ENCODE results near the gene TOX4.
A peak's percentile ranks its signal among the peaks of the same experiment; 100 is the strongest.
"Not testable (repeated sequence)": the region's sequence is repeated elsewhere in the genome, so short reads cannot be mapped to it uniquely, and the experiment has no call there.

The TOX4 gene

DNA sequence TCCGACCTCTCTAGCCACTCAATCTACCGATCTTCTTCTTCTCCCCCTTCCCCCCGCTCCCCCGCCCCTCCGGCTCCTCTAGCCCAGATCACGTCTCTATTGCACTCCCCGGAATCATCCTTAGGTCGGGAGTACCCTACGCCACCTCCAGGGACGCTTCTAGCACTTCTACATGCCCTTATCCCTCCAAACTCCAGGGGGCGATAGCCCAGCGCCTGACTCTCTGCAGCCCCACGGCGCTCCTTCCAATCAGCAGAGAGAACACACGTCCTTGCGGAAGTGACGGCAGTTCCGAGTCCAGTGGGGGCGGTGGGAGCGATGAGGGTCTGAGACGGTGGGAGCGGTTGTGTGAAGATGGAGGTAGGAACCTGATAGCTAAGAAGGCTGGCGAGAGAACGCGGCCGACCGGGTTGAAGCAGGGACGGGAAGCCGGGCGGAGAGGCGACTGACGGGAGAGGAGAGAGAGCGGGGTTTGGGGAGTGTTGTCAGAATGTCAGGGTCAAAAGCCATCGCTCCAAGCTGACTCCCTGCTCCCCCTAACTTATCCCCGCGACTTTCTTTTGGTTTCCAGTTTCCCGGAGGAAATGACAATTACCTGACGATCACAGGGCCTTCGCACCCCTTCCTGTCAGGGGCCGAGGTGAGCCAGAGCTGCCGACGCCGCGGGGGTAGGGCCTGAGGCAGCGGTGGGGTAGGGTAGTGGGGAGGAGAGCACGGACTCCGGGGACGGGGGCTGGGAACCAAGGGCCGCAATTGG is at the start of gene TOX4, which contains the start of gene RAB2B:
TOX4 (plus strand) TSS at position 271 of the 757 bp plus-strand sequence; CDS start at position 355, 84 bp downstream.
RAB2B (minus strand) TSS at position 35 of the 757 bp plus-strand sequence. CDS start 87 bp downstream, outside the sequence.
- ATAC-seq (peak; percentile 100), DNase-seq (peak; percentile 92)

DNA sequence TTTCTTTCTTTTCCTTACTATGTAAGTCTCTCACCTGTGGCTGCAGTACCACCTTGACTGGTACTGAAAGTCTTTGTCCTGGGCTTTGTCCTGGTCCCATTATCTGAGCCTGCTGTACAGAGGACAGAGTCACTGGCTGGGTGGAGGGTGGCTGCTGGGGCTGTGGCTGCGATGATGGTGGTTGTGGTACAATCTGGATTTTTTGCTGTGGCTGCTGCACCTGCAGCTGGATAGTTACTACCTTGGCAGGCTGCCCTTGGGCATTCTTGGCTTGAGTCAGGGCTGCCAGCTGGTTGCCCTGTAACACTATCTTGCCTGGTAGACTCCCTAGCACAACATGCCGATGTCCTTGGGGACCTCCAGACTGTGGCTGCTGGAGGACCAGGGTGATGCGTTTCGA is 48.1 kb upstream of the TOX4 start:
- no peak for DNase-seq
- no peak for ATAC-seq

DNA sequence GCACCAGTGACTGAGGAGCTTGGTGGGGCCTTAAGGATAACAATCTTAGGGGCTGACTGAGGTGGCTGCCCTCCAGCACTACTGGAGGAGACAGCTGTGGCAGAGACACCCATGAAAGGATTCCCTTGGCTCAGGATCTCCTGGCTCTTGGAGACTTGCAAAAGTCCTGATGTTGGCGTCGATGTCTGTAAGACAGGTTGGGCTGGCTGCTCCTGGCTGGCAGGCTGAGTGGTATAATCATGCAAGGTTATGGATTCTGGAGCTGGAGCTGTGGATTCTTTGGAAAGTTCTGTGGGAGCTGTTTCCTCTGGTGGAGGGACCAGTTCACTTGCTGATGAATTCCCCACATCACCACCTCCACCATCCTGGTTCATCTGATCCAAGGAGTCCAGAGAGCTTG is 45.9 kb upstream of the TOX4 start:
- no peak for DNase-seq
- no peak for ATAC-seq

DNA sequence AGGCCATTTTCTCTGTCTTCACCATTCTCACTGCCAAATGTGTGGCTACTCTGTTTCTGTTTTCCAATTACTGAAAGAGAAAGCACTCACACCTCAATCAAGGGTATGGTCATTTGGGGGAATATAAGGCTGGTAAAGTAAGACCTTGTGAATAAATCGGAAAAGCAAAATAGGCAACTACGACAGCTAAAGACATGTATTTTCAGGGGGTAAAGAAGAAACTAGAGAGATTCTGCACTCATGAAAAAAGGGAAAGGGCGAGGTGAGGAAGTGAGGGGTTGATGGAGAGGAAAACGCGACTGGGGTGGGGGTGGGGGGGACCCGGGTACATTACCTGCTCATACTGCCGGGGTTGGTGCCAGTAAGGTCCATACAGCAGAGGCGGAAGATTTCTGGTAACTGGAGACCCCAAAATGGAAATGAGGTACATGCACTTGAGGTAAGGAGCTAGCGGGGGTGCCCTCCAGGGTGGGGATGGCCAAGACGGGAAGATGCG is 40.4 kb upstream of the TOX4 start:
- DNase-seq = no peak
- no peak for ATAC-seq

DNA sequence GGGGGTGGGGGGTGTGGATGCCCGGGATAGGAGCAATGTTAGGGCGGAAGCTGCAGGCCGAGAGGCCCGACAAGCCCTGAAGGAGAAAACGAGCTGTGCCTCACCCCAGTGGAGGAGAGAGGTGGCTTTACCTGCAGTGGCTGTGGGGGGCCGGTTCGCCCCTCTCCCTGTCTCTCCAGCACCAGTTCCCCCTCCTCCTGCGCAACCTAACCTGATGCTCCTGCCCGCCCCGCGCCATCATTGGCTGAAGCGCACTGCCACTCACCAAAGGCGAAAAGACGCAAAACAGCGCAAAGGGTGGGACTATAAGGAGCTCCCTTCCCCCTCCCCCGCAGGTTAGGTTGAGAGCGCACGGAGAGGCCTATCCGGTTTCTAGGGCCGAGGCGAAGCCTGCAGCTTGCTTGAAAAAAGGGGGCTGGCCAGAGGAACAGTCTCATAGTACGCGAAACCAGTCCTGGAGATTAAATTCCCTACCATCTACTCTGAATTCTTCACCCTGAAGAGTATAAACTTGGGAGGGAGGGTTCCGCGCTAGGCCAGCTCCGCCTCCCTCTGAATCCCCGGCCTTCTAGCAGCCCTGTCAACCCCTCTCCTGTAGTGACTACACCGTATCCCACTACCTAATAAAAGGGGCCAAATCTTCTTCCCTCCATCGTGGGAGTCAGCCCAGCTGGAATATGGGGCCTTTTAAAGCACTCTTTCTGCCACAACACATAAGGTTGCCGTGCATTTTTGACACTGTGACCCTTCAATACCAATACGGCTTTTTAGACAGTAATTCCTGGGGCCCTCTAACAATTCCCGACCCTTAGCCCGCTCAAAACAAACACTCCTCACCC is 39.7 kb upstream of the TOX4 start:
- peak; percentile 100 for ATAC-seq
- peak; percentile 100 for DNase-seq

DNA sequence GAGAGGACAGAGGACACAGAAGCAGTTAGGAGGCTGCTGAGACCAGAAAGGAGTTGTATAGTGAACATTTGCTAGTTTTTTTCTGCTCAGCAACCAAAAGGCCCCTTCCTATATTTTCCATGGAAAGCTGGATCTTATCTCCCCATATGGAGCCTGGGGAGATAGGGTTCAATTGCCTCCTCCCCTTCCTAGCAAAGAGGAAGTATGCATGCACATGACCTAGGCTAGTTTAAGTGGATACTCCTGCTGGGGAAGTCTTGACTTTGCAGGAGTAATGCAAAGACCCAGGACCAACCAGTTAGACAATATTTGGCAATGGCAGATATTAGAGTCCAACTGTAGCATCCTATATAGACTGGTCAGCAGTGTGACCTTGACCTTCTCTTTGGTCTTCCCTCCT is 36.1 kb upstream of the TOX4 start:
- no peak for ATAC-seq

DNA sequence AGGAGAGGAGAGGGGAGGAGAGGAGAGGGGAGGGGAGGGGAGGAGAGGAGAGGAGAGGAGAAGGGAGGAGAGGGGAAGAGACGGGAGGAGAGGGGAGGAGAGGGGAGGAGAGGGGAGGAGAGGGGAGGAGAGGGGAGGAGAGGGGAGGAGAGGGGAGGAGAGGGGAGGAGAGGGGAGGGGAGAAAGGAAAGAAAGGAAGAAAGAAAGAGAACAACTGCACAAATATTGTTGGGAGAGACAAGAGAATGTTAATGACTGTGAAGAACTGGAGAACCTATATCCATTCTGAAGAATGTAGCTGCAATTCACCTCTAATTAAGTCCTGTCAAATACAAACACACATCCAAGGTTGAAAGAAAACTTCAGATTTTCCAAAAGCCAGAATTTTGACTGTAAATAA is 34.3 kb upstream of the TOX4 start:
- not testable (repeated sequence) for DNase-seq, ATAC-seq

More for the DNA sequence above, 36.1 kb upstream of the TOX4 start:
- DNase-seq = no peak

DNA sequence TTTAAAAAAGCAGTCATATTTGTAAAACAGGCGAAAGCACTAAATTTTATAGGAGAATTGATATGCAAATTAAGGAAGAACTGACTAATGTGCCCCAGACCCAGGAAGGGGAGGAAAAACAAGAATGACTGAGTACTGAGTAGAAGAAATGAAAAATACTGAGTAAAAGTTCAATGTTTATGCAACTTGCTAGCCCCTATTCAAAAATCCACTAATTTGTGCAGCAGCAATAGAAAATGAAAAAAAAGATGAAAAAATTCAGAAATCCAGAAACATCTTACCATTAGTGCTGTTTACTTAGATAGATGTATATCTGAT is 27.1 kb upstream of the TOX4 start:
- ATAC-seq = no peak
- no peak for DNase-seq

DNA sequence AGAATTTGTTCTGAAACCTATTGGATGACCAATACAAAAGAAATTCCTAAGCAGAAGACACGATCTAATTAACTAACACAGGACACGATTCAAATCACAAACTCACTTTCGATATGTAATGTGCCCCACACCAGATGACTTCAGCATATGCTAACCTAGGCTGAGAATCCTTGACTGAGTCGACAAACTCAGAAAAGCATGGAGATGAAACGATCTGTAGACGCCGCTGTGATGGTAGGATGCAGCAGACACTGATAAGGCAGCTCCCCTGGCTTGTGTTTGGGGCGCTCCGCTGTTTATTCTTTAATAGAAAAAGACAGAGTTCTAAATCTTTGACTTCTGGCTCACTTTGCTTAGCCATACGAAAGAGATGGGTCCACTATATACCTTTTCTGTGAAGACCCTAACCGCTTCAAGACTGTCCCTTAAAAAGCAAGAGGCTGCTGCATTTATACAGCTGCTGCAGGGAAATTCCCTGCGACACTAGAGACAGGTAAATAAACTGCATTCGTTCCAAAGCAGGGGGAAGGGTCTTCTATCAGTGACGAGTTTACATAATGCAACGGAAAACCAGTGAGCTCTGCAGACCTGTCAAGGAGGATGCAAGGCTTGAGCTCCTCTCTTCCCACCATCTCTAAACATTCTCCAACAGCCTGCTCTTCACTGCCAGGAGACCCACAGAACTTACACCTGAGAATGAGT is 22.0 kb upstream of the TOX4 start:
- ATAC-seq (no peak), DNase-seq (no peak)

DNA sequence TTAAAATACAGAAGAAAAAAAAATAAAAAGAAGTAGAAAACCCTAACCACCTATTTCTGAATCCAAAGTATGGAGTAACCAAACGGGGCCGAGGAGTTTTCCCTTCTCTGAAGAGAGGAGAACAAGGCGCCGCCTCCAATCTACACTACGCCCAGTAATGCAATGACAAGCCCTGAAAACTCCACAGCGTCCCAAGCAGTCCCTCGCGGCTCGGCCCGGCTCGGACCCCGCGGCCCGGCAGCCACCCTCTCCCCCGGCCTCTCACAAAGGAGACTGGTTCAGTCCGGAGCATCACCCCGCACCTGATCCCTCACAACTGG is 21.4 kb upstream of the TOX4 start:
- DNase-seq (no peak), ATAC-seq (peak; percentile 12)

DNA sequence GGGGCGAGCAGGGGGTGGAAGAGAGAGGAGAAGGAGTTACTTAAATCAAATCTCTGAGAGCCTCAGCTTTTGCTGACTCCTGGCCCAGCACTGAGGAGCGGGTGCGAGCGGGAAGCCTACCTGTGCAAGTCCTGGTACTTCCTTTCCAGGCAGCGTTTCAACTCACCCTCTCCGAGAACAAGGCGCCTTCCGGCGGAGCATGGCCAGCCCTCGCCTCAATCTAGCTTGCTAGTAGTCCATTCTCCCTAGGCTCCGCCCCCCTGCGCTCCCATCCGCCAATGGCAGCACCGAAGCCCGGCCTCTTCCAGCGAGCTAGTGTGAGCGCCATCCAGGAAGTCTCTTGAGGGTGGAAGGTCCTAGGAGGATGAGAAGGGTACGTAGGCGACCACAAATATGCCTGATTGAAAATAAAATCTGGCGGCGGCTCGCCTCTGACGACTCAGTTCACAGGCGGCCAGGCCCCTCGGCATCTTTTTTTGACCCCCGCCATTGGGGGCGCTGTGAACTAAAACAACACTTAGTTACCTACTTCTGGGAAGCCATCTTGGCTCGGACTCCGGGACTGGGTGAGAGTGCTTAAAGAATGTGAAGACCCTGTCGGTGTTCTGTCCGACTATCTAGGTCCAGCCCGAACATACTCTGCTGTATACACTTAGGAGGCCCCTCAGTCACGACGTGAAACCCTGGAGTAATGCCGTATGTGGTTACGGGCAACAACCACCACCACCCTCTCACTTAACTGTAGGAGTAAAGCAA is 20.9 kb upstream of the TOX4 start, which contains the start of gene CHD8:
CHD8 (minus strand) TSS at position 212 of the 756 bp plus-strand sequence. CDS start 24,480 bp downstream, outside the sequence.
- ATAC-seq (peak; percentile 99), DNase-seq (peak; percentile 98)

DNA sequence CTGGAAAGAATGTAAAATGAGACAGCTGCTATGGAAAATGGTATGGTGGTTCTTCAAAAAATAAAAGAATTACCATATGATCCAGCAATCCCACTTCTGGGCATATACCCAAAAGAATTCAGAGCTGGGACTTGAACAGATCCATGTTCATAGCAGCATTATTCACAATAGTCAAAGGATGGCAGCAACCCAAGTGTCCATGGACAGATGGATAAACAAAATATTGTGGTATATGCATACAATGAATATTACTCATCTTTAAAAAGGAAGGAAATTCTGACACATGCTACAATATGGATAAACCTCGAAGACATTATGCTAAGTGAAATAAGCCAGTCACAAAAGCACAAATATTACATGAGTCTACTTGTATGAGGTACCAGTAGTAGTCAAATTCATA is 9.4 kb upstream of the TOX4 start:
- peak; percentile 32 for ATAC-seq
- no peak for DNase-seq

DNA sequence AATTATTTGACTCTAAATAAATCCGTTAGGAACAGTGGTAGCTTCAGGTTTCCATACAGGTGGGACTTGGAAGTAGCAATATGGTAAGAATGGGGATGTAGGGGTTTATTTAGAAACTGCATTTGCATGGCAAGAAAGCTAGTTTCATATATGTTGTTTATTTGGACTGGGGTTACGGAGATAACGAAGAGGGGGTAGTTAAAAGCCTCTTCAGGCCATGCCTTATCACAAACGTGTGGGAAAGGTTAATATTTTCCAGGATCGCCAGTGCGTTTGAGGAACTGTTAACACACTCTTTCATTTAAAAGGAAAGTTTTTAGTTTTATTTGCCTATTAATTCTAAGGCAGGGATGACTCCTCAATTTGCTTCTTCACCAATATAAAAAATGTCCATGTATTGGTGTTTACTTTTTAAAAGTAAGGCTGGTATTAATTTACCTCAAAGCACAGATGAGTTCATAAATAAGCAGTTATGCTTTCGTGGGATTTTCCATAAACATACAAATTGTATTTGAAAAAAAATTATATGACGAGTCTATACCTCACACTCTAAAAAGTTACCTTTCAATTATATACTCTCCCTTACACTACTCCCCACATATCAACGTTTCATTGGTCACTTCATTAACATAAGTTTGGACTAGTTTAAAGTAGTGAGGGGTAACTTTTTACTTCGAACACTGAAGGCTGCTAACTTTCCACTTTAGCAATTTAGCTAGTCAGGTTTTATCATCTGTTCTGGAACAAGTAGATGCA is 1.1 kb upstream of the TOX4 start:
- DNase-seq (no peak), ATAC-seq (no peak)

DNA sequence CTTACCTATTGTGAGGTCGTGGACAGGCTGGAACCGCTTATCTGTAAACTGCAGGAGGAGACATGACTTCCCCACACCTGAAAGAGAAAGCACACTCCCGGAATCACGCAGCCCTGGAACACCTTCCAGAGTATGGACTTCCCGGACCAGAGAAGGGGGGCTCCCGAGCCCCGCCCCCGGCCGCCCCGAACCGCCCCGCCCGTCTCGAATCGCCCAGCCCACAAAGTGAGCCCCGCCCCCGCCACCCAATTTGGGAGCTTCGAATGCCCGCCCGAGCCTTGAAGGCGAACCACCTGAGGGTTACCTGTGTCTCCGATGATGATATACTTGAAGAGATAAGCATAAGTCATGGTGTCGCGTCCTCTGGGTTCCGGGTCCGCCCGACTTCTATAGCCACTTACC is 471 bp upstream of the TOX4 start:
- ATAC-seq = peak; percentile 51

DNA sequence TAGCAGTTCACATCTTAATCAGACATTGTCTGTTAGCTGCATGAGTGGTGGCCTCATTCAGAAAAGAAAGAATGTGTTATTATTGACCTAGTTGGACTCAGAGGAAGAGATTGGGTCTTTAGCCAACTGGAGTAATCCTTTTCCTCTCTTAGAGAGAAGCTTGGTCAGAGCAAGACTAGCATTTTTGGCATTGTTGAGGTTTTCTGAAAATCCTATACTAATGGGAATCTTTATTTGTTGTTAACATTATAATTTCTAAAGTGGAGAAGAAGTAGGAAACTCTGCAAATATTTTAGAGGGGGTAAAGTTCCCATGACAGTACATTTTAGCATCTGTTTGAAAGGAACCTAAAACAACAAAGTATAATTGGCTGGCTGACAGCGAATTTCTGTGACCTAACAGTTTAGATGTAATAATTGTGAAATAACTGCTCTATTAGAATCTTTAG is 9.7 kb downstream of the TOX4 start:
- DNase-seq (no peak), ATAC-seq (no peak)

More for the DNA sequence above, 471 bp upstream of the TOX4 start:
- DNase-seq = peak; percentile 88

DNA sequence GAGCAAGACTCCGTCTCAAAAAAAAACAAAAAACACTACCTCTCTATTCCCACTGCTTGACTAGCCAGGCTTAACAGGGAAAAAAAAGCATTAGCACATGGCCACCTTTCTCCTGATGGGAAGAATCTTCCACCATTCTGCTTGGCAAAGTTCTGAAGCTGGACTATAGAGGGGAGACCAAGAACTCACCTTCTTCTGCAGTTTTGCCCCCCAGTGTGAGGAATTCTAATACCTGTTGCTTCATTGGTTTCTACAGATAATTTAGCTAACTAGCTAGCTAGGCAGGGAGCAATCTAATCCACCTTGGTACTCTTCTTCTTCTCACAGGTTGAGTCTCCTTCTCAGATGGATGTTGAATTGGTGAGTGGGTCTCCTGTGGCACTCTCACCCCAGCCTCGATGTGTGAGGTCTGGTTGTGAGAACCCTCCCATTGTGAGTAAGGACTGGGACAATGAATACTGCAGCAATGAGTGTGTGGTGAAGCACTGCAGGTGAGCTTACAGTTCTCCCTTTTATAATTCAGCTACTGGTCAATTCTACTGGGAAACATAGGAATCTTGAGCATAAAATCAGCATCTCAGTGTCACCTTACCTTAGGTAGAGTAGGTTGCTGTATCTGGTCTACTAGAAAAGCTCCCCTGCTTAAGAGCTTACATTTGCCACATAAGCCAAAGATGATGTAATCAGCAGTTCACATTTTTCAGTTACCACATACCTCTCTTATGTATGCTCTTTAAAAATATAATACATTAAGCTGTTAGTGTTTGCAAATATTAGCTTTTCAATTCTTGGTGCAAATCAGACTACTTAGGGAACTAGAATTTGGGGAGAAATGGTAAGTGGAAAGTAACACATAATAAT is 18.1 kb downstream of the TOX4 start:
- DNase-seq = no peak
- ATAC-seq = no peak

DNA sequence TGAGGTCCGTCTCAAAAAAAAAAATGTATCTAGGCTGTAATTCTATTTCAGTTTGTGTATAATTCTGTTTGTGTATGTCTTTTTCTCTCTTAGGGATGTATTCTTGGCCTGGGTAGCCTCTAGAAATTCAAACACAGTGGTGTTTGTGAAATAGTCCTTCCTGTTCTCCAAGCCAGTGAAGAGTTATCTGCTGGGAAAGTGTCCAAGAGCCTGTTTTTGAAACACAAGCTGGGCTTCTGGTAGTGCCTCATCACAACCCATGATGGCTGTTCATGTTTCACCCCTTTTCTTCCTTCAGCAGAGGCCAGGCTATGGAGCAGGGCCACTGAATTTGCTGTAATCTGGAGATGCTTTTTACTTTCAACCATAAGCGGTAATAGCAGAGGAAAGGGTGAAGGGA is 19.5 kb downstream of the TOX4 start:
- DNase-seq = no peak

DNA sequence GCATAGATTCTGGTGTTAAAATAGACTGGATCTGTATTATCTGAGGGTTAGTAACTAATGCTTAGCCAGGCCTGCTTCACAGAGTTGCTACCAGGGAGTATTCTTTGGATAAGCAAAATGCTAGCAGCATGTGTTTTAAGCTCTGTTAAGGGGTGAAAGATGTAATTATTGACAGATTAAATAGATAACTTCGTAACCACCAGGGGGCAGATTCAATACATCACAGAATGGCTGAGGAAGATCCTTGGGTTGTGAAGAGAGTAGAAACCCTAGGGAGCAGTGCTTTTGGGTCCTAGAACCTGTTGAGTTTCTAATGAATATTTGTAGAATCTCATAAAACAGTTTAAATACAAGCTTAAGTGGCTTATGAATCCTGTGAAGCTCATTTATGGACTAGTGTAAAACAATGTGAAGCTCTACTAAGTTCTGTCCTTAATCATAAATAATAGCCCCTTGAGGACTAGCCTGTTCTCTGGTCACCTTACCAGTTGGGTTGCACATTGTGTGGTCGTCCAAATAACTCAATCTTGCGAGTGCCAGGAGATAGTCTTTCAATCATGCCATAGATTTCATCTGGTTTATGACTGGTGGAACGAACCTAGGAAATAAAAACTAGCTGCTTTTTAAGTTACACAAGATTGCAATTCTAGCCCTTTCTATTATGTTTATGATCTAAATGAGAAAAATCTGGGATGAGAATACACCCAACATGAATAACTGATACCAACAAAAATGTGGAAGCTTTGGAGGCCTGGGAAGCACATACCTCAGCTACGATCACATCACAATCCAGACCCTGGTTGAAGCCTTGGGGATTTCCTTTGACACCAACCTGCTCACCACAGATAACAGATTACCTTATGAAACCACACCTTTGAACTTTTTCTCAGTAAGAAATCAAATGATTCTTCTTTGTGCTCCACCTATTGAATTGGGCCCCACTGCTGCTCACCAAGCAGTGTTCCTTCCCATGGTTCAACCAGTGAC is 21.8 kb downstream of the TOX4 start:
- no peak for DNase-seq
- peak; percentile 50 for ATAC-seq

More for the DNA sequence above, 19.5 kb downstream of the TOX4 start:
- ATAC-seq = no peak

DNA sequence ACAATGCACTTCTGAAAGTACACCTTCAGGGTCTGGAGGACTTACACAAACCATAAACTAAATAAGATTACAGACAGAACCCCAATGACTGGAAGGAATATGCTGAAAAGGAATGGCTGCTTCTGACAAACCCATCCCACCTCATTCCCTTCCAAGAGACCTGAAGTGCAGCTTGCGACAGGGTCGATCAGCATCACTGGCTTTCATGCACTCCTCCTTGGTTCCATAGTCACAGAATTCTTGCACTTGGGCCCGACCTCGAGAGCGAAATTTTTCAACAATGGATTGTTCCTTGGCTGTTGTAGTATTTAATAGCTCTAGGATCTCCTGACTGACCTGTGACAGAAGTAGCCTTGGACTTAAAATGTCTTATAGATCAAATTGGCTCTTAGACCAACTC is 24.6 kb downstream of the TOX4 start:
- DNase-seq (no peak), ATAC-seq (no peak)

Measured in stimulated activated naive CD8-positive, alpha-beta T cell treated with anti-CD3 and anti-CD28 coated beads, Interleukin-15, Interleukin-2, amounts not matched to agents 100 U/mL and 50 U/mL, for 24 hours (primary cell).